GM10266 (cell line): ENCODE measurements around the gene POC1B.
A peak's percentile ranks its signal among the peaks of the same experiment; 100 is the strongest.

ENCODE experiments used
- DNase-seq: peaks from one replicate; pipeline ENCODE4 v3.0.0; 2012; ENCODE audit errors: extremely low spot score
- TF ChIP-seq, protein P1 (sequence below): IDR thresholded peaks from 2 replicates; pipeline ENCODE4 v1.5.1; 2012; ENCODE audit warnings: mild to moderate bottlenecking, low read depth; ENCODE audit not compliant: control insufficient read depth, insufficient read depth; ENCODE audit errors: missing control alignments

POC1B gene

GRCh38 chr12:89474615-89475014, 51.2 kb downstream of the POC1B start:
- TF ChIP-seq, protein P1, sequence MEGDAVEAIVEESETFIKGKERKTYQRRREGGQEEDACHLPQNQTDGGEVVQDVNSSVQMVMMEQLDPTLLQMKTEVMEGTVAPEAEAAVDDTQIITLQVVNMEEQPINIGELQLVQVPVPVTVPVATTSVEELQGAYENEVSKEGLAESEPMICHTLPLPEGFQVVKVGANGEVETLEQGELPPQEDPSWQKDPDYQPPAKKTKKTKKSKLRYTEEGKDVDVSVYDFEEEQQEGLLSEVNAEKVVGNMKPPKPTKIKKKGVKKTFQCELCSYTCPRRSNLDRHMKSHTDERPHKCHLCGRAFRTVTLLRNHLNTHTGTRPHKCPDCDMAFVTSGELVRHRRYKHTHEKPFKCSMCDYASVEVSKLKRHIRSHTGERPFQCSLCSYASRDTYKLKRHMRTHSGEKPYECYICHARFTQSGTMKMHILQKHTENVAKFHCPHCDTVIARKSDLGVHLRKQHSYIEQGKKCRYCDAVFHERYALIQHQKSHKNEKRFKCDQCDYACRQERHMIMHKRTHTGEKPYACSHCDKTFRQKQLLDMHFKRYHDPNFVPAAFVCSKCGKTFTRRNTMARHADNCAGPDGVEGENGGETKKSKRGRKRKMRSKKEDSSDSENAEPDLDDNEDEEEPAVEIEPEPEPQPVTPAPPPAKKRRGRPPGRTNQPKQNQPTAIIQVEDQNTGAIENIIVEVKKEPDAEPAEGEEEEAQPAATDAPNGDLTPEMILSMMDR, result no peak
- no peak for DNase-seq

DNA sequence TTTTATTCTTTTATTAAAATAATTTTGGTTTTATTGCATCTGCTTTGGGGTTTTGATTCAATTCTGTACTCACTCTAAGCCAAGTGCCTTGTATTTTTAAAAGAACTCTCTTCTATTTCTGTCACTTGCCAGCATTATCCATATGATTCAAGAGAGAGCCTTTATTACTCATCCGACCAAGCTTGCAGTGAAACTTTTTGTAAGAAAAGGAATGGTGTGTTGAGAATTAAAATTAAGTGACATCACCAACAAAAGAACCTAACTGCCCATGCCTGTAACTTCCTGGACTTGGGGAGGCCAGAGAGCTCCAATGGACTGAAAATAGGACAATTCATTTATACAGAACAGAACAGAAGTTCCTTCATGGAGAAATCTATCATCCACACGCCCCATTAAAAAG, 53.3 kb downstream of the POC1B start:
- DNase-seq, result no peak
- TF ChIP-seq, protein P1, result no peak

DNA sequence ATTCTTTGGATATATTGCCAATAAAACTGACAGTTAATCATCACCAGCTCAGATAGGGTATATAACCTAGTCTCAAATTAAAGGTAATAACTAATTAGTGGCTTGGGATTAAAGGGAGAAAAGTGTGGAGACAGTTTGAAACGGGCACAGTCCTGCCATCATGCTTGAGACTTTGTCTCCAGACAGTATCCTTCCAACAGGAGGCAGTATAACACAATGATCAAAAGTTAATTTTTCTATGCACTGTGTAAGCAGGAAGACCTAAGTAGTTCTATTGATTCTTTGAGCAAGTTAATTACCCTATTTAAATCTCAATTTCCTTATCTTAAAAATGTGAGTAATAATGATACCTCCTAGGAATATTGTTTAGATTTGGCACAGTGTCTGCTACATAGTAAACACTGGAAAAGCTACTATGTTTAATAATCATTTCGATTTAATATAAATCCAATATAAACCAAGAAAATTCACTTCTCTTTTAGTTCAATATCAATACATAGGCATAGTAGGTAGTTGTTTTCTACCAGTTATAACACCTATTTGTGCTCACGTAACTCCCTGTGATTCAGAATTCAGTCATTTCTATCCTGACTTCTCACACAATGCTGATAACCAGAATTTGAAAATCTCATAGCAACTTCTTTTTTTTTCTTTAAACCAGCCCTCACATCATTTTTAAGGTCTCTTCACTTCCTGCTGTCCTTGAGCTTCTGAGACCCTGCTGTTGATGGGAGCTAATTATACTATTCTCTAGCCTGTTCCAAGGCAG, 54.9 kb downstream of the POC1B start:
- TF ChIP-seq, protein P1, result peak; percentile 66
- DNase-seq, result peak; percentile 40

DNA sequence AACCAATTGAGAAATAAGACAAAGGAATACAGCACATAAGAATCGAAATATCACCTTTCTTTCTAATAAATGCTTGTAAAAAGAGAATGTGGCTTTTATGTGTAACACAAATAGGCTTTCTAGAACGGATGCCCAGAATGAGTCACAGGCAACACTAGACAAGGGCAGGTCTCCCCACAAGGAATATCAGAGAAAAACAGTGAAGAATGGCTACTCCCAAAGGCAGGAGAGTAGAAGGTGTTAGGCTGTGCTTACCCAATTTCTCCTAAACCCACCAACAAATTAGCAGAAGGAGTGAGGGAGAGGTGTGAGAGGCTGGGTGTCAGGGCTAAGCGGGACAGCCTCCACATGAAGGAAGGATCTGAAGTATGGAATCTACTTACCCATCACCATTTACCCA, 56.5 kb downstream of the POC1B start:
- TF ChIP-seq, protein P1, result no peak
- DNase-seq, result no peak

GRCh38 chr12:89468648-89469326, 57.1 kb downstream of the POC1B start:
- DNase-seq, result peak; percentile 33
- TF ChIP-seq, protein P1, result no peak

DNA sequence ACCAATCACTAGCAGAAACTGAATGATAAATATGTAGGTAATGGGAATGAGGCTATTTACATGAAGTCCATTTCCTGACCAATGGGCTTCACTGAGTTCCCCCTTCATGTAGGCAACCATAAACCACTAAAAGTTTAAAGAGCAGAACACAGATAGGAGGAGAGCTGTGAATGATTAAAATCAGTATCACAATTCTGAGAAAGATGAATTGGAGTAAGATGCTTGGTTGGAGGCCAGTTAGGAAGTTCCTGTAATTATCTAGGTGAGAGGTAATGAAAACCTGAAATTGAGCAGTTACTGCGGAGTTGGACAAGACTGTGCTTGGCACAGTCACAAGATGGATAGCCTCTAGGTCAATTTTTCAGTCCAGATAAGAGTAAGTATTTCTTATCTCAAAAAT, 57.8 kb downstream of the POC1B start:
- TF ChIP-seq, protein P1, result no peak
- DNase-seq, result no peak
